Measurements from ENCODE around the gene POMGNT2.
A peak's percentile ranks its signal among the peaks of the same experiment; 100 is the strongest.

The POMGNT2 gene

DNA sequence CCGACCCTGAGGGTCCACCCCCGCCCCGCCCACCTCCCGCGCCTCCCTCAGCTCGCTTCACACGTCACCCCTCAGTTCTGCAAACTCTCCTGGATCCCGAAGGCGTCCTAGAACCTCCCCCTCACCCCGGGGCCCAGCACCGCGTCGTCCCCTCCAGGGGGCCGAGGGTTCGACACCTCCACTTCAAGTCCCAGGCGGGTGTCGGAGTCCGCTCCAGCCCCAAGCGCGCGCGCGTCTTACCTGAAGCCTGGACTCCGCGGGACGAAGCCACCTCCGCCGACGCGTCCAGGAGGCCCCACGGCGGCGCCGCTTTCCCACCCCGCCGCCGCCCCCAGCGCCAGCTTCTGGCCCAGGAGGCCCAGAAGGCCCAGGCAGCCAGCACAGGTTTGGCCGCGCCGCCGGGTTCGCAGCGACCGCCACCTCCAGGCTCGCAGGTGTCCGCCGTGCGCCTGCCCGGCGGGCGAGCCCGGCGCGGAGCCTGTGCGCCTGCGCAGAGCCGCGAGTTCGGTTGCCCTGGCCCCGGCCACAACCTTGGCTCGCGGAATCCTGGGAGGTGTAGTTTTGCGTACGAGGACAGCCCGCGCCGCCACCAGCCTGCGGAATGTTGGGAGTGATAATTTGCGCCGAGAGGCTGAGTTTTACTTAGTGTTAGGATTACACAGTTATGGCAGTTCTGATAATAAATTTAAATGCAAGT is at the start of gene POMGNT2:
Gene POMGNT2 (minus strand): TSS at position 484 of the 697 bp plus-strand sequence. CDS start 24,648 bp downstream, outside the sequence.
- peak; percentile 68 to 70 for DNase-seq (ENCODE audit: low read depth in 2 of 2, low spot score in 1 of 2)

DNA sequence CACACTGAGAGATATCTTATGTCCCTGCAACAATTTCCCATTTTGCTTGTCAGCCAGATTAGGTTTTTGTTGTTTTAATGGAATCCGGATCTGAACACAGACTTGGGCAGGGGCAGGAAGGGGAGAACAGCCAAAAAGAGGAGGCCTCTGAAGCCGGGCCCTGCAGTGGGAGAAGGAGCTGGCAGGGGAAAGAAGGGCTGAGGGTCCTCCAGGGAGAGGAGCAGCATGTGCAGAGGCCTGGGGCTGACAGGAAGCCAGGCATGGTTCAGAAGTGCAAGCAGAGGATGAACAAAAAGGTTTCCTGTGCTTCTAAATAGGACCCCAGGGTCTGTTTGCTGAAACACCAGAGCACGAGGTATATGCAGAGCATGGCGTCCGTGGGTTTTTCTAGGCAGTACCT is 49.1 kb upstream of the POMGNT2 start:
- no peak for DNase-seq (ENCODE audit: low read depth in 2 of 2, low spot score in 1 of 2)

DNA sequence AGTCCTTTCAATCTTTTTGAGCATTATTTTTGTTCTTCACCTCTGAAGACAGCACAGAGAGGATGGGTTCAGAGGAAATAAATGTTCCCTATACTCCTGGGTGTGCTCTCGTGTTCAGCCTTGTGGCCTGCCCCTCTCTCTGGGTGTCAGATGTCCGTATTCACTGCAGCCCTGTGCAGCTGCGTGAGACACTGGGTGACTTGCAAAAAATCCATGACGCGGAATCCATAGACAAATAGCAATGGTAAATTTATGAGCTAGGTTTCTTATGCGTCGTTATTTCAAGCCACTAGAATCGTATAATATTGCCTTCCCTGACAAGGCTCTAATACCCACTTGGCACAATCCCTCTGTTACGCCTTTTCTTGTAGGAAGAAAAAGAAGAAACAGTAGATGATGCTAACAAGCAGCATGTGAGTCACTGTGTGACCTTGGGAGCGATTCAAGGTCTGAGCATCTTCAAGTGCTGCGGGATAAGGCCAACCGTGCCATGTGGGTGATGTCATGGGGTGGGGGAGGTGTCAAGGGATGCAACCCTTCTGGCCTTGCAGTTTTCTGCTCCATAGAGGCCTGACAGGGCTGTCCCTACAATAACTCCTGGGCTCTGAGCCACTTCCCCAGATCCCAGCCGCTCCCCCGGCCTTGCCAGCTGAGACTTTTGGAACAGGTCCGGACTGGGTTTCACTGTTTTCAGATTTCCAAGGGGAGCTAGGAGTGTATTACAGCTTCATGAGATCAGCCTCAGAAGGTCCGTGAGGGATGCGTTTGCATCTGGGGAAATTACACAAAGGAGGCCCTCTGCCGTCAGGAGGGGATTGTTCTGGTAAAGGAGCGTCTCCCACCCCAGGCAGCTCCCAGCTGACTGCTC is 47.6 kb upstream of the POMGNT2 start:
- DNase-seq (ENCODE audit: low read depth in 2 of 2, low spot score in 1 of 2), result no peak

DNA sequence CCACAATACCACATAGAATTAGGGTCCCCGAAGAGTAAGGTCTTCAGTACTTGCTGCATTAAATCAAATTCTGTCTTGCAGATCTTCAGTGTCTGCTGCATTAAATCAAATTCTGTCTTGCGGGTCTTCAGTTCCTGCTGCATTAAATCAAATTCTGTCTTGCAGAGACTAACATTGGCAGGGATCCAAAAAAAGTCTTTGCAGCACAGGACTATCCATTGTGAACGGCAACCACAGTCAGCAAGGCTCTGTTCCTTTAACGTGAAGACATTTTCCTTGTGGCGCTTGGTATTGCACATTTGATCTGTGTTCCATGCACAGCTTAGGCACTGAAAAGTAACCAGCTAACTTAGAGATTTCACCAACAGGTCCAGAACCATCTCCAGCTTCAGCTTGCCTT is 46.8 kb upstream of the POMGNT2 start:
- no peak for DNase-seq (ENCODE audit: low read depth in 2 of 2, low spot score in 1 of 2)

DNA sequence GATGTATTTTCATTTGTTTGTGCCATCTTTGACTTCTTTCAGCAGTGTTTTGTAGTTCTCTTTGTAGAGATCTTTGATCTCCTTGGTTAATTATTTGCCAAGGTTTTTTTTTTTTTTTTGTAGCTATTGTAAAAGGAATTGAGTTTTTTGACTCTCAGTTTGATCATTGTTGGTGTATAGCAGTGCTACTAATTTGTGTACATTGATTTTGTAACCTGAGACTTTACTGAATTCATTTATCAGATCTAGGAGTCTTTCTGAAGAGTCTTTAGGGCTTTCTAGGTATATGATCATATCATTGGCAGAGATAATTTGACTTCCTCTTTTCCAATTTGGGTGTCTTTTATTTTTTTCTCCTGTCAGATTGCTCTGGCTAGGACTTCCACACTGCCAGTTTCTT is 42.2 kb upstream of the POMGNT2 start:
- no peak for DNase-seq (ENCODE audit: low read depth in 2 of 2, low spot score in 1 of 2)

DNA sequence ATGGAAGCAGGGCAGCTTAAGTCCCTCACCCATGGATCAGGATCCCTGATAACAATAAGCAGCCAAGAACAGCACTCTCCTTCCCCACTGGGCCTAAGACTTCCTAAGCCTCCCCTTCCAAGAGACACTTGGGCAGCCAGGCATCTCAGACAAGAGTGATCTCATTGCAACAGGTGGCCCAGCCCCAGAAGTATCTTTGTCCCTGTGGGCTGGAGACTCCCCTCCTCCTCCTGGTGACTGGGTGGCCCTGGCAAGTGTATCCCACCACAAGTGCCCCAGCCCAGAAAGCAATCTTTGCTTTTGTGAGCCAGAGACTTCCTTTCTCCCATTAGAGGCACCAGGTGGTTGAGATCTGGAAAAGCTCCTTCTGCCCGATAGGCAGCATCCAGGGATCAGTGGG is 40.7 kb upstream of the POMGNT2 start:
- no peak for DNase-seq (ENCODE audit: low read depth in 2 of 2, low spot score in 1 of 2)

DNA sequence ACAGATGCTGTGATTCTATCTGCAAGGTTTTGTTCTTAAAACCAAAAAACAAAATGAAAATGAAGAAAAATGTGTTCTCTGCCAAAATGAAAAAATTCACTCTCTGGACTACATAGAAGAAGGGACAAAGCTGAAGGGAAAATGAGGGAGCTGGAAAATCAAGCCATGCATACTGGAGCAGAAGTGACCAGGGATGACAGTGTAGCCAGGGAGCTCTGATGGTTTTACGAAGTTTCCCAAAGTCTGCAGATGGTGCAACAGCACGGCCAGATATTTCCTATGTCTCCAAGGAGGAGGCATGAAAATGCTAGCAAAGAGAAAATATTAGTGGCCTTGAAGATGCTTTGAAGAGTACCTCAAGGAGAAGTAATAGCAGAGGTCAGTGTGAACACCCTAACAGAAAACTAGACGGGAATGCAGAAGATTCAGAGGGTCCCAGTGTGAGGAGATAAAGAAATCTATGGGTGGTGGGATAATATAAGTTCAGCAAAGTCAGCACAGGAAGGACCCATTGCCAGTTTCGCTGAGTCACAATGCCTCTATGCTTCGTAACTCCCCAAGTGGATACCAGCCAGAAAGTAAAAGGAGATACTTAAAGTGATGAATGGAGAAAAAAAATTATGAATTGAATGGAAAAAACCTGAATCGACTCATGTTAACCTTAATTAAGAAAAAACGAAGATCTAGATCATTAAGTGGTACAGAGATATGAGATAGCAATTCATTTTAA is 39.0 kb upstream of the POMGNT2 start:
- DNase-seq (ENCODE audit: low read depth in 2 of 2, low spot score in 1 of 2), result no peak

DNA sequence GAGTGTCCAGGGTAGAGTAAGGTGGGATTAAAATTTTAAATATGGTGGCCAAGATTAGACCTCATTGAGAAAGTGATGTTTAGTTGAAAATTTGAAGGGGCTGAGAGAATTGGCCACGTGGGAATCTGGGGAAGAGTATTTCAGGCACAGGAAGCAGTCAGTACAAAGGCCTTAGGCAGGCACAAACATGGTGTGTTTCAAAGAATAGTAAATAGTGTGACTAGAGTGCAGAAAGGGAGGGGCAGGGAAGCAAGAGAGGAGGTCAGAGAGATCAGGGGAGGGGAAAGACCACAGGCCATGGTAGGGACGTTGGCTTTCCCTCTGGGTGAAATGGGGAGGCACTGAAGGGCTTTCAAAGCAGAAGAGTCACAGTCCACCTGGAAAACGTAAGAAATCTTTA is 36.6 kb upstream of the POMGNT2 start:
- no peak for DNase-seq (ENCODE audit: low read depth in 2 of 2, low spot score in 1 of 2)

DNA sequence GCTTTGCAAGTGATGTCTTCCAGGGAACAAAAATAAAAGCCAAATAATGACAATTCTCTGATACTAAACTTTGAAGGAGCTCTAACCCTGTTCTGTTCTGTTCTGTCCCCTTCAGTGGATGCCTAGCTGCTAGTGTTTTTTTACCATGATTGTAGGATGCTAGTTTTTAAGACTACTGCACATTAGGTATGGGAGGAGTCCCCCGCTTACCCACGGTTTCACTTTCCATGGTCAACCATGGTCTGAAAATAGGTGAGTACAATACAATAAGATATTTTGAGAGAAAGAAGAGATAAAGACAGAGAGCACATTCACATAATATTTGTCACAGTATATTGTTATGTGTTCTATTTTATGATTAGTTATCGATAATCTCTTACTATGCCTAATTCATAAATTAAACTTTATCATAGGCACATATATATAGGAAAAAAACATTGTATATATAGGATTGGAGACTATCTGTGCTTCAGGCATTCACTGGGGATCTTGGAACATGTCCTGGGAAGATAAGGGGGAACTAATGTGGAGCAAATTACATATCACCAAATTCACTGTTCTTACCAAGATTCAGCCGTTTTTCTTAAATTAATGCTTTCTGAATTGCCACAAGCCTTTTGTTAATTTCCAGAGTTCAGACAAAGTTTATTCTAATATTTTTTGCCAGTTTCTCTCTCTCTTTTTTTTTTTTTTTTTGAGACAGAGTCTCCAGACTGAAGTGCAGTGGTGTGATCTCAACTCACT is 32.8 kb upstream of the POMGNT2 start:
- DNase-seq (ENCODE audit: low read depth in 2 of 2, low spot score in 1 of 2), result no peak

DNA sequence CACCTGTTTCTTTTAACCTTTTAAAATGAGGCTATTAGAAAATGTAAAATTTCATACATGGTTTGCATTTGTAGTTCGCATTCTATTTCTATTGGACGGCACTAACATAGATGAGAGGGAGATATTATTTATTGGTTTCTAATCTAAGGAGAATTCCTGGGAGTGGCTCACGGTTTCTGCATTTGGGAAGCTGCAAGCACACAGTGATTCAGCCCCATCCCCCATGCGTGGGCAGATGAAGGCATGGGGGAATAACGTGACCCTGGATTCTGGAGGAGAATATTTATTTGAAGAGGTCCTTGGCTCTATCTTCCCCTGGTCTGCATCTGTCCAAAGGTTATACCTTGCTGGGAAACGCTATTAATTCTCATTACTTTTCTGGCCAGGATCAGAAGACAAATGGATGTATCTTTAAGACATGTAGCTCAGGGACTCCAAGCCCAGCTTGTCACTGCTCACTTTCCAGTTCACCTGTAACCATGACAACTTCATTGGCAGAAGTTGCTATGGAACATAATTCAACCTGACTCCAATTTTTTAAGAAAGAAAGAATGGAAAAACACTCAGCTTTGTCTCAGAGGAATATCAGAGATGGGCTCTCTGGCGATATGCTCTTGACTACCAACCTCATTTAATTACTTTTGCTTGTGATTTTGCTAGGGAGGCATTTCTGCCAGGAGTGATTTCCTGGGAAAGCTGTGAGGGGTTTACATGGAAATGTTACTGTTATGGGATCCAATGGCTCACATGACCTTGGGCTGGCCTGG is 27.2 kb upstream of the POMGNT2 start:
- DNase-seq (ENCODE audit: low read depth in 2 of 2, low spot score in 1 of 2), result no peak

DNA sequence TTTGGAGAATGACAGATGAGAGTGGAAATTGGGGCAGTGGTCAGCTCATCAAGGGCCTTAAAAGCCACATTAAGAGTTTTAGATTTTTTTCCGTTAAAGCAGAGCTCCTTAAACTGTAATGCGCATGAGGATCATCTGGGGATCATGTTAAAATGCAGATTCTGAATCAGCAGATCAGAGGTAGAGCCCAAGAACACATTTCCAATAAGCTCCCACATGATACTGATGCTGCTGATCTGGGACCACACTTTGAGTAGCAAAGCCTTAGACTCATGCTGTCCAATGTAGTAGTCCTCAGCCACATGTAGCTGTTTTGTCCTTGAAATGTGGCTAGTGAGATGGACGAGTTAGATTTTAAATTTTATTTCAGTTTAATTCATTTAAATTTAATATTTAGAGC is 26.3 kb upstream of the POMGNT2 start:
- DNase-seq (ENCODE audit: low read depth in 2 of 2, low spot score in 1 of 2), result no peak

DNA sequence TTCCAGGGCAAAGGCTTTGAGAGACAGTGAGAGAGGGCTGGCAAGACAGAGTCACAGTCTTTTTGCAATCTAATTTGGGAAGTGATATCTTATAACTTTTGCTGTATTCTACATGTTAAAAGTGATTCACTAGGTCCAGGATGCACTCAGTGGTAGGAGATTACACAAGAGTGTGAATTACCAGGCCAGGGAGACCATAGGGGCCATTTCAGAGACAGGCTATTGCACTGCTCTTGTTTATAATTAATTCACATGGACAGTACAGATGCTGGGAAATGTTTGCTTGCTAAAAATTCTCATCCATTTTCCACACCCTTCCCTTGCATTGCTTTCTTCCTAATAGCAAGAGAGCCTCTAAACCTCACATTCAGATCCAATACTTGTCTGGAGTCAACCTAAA is 22.6 kb upstream of the POMGNT2 start:
- DNase-seq (ENCODE audit: low read depth in 2 of 2, low spot score in 1 of 2), result no peak

DNA sequence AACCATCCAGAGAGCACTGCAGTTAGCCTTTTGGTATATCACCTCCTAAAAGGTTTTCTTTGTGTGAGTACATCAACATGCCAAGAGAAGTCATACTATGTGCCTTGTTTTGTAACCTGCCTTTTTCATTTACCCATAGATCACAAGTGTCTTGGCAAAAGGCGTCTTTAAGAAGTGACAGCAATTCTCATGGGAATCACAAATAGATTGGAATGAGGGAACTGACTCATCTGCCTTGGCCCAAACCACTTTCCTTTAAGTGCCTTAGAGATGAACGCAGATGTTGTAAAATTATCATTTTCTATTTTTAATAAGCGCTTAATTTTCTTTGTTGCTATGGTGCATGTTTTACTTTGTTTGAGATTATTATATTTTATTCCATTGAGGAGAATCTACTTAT is 20.7 kb upstream of the POMGNT2 start:
- DNase-seq (ENCODE audit: low read depth in 2 of 2, low spot score in 1 of 2), result no peak

DNA sequence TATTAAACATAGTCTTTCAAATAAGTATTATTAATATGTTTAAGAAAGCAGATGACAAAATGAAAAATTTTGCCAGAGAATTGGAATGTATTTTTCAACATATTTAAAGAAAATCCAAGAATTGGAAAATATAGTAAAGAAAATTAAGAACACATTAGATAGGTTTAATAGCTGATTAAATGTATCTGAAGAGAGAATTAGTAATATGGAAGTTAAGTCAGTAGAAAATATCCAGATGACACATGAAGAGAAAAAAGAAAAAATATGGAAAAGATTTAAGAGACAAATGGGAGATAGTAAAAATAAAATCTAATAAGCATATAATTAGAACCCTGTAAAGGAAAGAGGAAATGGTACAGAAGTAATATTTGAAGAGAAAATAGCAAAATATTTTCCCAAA is 18.0 kb upstream of the POMGNT2 start:
- DNase-seq (ENCODE audit: low read depth in 2 of 2, low spot score in 1 of 2), result no peak

DNA sequence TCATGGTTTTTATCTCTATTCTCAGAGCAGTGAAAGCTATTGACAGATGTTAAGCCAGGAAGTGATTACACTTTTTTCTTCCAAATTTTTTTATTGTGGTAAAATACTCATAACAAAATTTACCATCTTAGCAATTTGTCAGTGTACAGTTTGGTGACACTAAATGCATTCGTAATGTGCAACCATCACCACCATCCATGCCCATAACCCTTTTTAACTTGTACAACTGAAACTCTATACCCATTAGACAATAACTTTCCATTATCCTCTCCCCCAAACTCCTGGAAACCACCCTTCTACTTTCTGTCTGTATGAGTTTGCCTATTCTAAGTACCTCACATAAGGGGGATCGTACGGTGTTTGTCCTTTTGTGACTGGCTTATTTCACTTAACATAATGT is 15.1 kb upstream of the POMGNT2 start:
- no peak for DNase-seq (ENCODE audit: low read depth in 2 of 2, low spot score in 1 of 2)

DNA sequence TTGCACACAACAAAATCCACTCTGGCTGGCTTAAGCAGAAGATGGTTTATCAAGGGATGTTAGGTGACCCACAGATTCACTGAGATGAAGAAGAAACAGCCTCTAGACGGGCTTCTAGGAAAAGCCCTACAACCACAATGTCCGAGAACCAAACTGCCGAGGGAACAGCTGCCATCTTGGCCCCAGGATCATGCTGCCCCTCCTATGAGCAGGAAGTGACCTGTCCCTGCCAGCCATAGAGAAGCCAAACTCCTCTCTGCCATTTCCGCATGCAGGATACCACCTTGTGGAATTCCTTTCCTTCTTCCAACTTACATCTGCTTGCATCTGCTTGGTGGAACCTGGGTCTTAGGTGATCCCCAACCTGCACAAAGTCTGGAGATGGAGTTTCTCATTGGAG is 11.4 kb upstream of the POMGNT2 start:
- DNase-seq (ENCODE audit: low read depth in 2 of 2, low spot score in 1 of 2), result no peak

DNA sequence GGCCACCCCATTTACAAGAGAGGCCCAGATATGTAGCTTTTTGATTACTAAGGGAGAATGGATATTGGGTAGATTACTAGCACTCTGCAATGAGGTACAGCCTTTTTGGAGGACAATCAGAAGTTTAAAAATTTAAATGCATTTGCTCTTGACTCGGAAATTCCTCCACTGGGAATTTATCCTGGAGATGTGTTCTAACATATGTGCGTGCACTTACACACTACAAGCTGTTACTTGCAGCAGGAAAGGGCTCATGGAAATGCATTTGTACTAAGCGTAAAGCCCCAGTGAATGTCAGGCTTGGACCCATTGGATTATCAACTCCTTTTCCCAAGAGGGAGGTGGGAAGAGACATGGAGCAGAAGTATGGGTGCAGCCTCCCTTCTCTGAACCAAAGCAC is 7.8 kb upstream of the POMGNT2 start:
- no peak for DNase-seq (ENCODE audit: low read depth in 2 of 2, low spot score in 1 of 2)

DNA sequence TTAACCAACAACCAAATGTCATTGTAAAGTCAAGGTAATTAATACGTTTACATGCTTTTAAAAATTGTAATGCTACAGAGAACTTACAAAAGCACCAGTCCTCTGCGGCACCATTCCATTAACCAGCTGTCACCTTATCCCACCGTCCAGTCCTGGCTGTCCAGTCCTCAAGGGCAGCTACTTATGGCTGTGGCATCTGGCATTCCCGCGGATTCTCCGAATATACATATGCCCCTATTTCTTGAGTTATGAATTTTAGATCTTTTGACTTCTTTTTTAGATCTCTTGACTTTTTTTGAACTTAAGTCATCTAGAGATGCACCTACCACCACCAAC is 382 bp upstream of the POMGNT2 start:
- no peak for DNase-seq (ENCODE audit: low read depth in 2 of 2, low spot score in 1 of 2)

DNA sequence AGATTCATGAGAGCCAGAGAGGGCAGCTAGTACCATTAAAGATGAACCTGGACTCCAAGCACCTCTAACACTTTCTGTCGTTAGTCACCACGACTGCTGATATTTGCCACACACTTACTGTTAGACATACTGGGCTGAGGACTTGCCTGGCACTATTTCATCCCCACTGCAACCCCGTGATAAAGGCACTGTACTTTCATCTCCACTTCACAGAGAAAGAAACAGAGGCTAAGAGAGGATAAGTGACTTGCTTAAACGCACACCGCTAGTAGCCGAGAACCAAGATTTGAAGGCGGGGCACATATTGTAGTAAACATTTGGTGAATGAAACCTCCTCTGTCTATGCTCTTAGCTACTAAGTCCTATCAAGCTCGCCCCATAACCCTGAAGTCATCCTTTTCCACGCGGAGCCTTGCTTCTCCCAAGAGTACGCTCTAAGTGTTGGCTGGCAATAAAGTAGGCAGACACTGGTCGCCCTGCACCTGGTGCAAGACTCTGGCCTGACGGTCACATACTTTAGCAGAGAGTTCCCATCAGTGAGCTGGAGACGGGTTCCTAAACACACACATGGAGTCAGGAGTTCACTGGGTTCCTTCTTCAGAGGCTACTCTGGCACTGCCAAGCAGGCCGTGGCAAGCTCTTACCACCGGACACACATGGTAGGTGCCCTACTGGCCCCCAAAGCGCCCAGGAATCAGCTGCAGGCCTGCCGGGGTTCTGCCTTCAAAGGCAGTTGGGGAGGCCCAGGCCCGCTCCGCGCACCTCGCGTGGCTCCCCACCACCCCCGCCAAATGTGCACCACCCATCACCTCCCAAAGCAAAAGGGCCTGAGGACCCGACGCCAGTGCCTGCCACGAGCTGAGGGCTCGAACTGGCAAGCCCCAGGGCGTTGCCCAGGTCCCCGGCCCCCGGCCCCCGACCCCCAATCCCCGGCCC is 951 bp downstream of the POMGNT2 start:
- peak in 1 of 2 donors; percentile 5 for DNase-seq (ENCODE audit: low read depth in 2 of 2, low spot score in 1 of 2)

DNA sequence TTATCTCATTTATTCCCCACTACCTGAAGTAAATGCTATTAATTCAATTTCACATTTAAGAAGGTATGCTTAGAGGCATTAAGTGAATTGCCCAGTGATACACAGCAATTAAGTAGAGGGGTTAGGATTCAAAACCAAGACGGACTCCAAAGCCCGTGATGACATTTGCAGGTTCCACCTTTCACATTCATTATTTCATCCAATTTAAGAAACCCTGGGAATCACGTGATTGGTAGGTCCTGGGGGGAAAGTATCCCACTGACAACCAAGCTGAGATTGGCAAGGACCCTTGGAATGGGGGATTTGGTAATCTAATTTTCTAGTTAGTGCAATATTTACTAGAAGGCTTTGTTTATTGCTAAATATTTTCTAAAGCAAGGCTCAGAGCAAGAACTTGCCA is 1.8 kb downstream of the POMGNT2 start:
- no peak for DNase-seq (ENCODE audit: low read depth in 2 of 2, low spot score in 1 of 2)

All from stimulated activated CD8-positive, alpha-beta memory T cell treated with anti-CD3 and anti-CD28 coated beads, Interleukin-4, amount 100 ng/mL, for 4 hours (primary cell).